HG02759 (cell line): ENCODE measurements around the gene TMEM135.

Source experiments
- ATAC-seq: cut with Tn5 transposase; IDR thresholded peaks from one replicate; pipeline ENCODE4 v1.9.1; 2021; ENCODE audit warnings: mild to moderate bottlenecking, moderate library complexity; ENCODE audit not compliant: unreplicated experiment

Gene TMEM135

DNA sequence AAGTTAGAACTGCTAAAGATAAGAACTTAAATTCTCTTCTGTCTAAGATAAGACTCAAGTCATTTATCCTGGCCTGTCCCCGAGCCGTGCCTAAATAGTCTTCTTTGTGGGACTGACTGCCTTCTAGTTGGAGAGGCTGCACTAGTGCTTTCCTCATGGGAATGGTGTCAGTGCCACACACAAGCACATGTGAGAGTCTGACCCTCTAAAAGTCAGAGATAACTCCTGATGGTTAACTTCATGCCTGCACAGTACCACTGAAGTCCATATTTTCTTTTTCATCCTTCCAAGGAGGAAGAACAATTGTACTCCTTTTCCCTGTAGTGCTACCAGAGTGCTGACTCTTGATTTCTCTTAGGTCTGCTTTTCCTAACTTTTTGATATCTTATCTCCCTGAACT is 309.7 kb downstream of the TMEM135 start:
- ATAC-seq: no peak

DNA sequence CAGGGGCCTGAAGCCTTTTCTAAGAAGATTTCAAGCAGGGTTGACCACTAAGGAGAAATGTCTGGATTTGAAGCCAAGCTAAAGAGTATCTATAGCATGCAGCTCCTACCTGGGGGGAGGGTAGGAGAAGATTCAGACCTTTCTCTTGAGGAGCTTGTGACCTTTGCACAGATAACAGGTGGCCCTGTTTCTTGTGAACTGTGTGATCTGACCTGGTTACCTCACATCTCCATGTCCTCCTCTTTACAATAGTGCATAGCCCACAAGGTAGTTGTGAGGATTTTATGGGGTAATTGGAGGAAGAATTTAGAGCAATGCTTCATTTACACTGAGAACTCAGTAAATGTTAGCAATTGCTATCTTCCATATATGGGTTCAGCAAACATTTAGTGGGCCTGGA is 310.1 kb downstream of the TMEM135 start:
- no peak for ATAC-seq

DNA sequence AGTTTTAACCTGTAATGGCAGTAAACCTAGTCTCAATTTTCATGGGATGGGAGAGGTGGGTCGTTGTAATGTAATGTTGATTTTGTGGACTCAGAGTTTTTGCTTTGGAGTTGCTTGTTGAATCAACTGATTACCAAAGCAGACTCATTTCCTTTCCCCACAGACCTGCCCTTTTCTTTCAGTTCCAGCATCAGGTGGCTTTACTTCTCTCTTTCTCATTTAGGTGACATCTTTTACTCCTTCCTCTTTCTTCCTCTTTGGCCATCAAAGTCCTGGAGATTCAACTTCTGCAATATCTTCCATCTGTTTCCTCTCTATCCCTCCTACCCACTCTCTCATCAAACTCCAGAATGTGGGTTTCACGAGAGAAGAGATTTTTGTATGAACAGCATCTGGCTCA is 313.9 kb downstream of the TMEM135 start:
- no peak for ATAC-seq

DNA sequence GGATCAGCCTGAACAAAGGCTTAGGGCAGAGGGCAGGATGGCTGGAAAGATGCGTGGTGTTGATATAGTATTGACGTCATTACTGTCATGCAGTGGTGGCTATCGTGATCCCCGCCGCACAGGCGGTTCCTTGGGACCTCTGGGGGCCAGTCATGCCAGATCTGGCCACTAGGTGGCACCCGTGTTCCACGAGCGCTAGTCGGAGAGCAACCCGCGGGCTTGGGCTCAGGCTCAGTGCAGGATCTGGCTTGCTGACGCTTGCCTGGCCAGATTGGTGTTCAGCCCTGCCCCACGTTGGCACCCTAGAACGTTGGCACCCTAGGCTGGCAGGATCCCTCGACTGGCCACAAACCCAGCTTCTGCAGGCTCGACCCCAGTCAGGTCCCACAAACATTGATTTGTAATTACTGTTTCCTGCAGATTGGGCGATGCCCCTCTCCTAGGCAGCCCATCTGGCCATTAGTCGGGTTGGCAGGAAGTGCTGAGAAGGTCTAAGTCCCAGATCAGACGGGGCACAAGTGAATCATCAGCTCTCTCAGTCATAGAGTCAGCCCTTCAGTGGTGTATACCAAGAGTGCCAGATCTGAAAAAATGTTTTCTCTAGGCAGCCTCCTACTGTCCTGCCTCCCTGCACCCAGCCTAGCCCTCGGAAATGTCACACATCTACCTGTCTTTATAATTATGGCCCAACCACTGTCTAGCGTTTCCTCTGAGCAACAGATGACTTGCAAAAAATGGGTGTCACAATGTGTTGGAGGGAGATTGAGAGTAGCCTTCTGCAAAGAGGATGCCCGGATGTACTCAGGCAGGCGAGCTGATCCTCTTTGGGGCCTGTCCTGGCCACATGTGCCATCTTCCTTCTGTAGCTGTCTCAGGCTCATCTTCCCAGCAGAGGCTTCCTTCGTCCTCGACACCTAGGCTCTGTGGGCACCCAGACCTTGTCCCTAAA is 315.3 kb downstream of the TMEM135 start:
- peak; percentile 98 for ATAC-seq

DNA sequence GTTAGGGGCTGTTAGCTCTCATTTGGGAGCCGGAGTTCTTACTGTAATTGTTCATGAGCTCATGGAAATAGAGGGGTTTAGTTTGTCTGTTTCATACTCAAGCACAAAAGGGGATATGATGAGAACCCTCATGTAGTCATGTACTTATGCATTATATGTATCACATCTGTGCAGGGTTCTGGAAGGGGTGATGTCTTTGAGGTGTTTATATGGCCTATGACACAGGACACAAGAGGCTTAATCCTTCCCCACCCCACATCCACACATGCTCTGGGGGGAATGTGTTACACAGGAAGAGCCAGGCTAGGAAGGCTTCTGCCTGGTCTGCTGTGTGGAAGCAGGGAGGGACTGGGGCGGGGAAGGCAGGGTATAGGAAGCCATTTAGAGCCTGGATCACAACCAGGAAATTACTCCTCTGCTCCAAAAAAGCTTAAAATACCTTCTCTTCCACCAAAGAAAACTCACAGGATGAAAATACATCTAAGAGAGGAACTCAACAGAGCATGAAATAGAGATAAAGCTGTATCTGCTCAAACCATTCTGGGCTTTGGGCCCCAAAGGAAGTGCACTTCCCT is 316.1 kb downstream of the TMEM135 start:
- ATAC-seq: no peak

DNA sequence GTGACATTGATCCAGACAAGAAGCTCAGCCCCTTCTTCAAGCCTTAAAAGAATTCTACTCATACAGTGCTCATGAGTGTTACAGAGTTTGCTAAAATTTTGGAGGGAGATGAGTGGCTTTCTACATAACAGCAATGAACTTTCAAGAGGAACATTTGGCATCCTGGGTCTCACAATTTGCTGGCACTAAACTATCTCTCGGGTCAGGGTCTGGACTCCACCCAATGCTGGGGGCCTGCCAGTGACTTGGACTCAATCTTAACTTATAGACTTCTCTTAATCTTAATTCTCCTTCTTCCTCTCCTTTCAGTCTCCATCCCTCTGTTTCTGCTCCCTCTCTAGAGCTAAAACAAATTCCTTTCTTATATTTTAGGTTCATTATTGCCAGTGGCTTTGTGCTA is 317.9 kb downstream of the TMEM135 start:
- ATAC-seq: no peak

DNA sequence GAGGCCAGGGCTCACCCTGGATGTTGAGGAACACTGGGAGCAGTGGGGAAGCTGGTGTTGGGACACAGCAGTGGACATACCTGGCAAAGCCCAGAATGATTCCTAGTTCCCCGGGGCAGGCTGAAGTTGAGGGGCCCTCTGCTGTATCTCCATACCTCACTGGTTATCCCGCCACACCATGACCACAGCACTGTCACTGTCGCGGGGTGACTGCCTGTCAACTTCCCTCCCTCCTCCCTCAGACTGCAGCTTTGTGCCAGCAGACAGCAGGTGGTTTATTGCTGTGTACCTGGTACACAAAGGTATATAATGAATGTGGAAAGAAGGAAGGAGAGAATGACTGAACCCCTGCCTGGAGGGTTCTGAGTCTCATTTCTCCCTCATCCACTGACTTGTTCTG is 318.7 kb downstream of the TMEM135 start:
- ATAC-seq: no peak

DNA sequence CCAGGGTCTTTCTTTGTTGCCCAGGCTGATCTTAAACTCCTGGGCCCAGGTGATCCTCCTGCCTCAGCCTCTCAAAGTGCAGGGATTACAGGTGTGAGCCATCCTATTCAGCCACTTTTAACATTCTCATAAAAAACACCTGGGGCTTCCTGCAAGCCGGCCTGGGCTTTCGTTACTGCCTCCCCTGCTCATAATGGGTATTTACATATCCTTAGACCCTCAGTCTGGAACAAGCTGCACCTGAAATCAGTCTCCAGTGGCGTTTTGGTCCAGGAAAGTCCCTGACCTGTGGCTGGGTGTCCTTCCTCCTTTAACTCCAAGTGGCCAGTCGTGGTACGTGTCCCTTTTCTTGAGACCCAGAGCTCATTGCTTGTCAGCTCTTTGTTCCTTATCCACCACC is 320.7 kb downstream of the TMEM135 start:
- ATAC-seq: no peak

DNA sequence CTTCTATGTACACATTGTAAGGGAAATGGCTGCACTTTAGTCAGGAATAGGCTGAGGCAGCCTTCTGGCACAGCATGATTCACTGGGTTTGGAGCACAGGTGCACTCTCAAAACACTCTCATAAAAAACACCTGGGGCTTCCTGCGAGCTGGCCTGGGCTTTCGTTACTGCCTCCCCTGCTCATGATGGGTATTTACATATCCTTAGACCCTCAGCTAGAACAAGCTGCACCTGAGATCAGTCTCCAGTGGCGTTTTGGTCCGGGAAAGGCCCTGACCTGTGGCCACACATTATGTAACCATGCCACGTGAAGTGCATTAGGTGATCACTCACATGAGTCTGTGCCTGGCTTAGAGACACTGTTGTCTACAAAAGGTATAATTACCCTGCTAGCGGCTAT is 321.7 kb downstream of the TMEM135 start:
- ATAC-seq: no peak

DNA sequence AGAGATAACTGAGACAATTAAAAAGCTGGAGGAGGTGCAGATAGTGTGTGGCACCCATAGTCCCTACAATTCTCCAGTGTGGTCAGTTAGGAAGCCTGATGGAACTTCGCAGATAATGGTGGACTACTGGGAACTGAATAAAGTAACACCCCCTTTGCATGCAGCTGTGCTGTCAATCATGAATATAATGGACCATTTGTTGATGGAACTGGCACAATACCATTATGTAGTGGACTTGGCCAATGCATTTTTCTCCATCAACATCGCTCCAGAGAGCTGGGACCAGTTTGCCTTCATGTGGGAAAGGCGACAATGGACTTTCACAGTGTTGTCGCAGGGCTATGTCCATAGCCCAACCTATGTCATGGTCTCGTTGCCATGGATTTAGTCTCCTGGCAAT is 324.2 kb downstream of the TMEM135 start:
- ATAC-seq: no peak

DNA sequence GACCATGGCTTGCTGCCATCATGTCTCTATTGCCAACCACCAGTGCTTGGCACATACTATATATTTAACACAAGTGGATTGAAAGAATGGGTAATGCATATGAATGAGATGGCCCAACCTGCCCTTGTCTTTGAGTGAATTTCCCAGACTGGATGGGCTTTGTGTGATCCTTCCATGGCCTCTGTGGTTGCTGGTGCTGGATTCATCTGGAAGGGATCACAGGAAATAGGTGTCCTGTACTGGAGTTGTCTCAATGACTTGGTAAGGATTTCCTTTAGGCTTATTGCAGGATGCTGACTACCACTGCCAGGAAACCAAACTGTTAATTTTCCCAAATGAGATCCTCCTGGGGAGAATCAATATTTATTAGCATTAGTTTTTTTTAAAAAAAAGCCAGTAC is 328.6 kb downstream of the TMEM135 start:
- no peak for ATAC-seq

DNA sequence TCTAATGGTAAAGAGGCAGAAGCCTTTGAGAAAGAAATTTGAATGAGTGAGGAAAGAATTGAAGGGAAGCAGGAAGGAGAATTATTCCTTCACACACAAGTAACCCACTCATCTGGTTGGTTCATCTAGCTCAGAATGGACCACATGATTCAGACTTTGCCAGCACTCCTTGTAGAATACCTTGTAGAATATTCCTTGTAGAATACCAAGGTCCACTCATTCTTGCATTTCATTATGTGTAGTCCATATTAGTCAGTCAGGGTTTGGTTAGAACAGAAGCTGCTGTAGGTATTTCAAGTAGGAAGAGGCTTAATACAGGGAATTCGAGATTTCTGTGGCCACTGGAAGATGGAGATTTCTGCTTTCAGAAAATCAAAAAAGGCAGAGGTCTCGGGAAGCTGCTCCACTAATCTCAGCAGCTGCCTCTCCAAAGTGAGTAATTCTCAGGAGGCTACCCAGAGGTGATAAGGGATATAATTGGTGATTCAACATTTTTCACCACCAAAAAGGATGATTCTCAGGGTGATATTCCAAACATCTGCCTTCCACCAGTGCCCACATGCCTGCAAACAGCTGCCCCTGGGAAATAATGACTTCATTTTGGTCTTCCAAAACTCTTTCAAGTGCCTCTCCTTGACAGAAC is 329.1 kb downstream of the TMEM135 start:
- ATAC-seq: no peak

DNA sequence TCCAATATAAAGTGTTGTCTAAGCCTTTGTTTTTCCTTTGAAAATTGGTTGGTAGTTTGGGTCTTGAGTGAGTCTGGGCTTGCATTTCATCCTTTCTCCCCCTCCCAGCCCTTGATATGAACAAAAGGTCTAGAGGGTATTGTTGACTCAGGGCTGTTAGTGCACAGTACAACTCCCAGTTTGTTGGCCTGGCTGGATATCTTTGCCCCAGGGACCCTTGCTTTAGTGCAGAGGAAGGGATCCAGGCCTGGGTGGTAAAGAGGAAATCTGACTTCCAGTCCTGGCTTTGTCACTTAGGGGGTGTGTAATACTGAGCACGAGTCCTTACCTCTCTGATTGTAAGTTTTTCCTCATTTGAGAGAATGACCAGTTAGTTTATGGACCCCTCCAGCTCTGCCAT is 330.4 kb downstream of the TMEM135 start:
- no peak for ATAC-seq

DNA sequence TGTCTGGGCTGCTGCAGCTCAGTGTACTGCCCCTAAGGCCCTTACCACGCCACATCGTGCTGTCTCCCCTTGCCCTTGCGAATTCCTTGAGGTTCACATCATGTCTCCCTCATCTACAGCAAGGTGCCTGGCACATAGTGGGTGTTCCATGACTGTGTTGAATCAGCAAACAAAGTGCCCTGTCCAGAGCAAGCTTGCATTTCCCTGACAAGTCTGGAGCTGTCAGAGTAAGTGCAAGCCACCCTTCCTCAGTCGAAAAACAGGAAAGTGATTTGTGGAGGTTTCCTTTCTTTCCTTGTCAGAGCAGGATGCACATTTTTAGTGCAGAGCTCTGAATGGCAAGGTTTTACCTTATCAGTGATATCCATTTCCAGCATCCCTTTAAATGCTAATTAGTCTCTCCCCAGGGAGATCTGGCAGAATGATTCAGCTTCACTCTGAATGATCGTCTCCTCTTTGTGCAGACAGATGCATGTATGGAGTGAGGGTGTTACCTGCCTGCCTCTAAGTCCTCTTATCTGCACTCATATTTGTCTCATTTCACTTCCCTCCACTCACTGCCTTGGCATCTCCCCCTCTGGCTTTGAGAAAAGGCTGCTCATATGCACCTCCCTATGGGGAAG is 331.2 kb downstream of the TMEM135 start:
- ATAC-seq: no peak

DNA sequence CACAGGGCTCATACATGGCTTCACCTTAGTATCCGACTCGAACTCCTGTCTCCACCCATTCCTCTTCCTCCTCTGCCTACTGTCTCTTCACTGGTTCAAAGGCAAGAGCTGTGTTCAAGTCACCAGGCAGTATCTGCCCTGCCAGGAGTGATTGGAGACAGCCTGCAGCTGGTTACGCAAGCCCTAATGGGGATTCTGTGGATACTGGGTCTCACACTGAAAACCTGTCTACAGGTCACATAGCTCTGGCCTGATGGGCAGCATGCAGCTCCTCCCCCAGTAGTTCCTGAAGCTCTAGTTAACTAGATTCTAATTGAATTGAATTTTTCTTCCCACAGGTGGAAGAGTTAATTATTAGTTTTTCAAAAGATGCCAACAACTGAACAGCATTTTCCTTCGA is 332.2 kb downstream of the TMEM135 start:
- ATAC-seq: no peak

DNA sequence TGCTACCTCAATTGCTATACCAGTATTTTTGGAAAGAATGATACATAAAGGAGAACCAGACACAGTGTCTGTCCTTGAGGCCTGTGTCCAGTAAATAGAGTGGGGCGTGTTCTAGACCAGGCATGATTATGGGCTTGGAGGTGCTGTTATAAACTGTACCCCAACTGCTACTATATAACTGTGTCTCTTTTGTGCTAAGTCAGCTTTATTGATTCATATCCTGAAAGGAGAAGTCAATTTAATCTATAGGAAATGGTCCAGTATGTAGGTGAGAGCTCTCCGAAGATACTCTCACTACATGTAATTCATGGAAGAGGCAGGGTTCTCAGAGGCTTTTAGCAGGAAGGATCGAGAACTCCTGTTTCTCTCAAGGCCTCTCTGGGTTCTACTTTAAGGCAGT is 334.3 kb downstream of the TMEM135 start:
- no peak for ATAC-seq
